K562 (cell line): ENCODE results near the gene GLIS1. TPM values are rescaled to one million over a fixed set of nuclear protein-coding genes. Genes with fewer than 3 reads are reported as not detected.
A peak's percentile ranks its signal among the peaks of the same experiment; 100 is the strongest.

Experiments used
- ATAC-seq: fragments of 200-7000 bp; cut with Tn5 transposase; 3 replicates; pipeline ENCODE4 v1.9.1; 2020; ENCODE audit warnings: moderate library complexity
- BruUV-seq: library from RNA; stranded (reverse); fragments of 400-500 nt; replicated peaks from 2 replicates; lab custom pipeline; 2021; lab: Mats Ljungman, UMichigan
- CTCF ChIA-PET: fragments of 300-600 bp; formaldehyde crosslinking; extraction: SDS; loops from one replicate; lab custom pipeline; 2021; ENCODE audit warnings: low intra/inter-chr PET ratio; lab: Yijun Ruan, JAX
- POLR2A ChIA-PET: fragments of 300-600, 350-650 bp; sonication (Branson Sonifier 250); formaldehyde crosslinking; extraction: SDS; loops from one replicate; lab custom pipeline; 2021; ENCODE audit warnings: antibody characterized with exemption, inconsistent platforms; lab: Yijun Ruan, JAX
- DNase-seq, 4 experiments: peaks; one replicate each; pipeline versions ENCODE4 v3.0.0 to v3.0.0-alpha.2; 2011 to 2018; ENCODE audit warnings: low spot score in 3 of 4, mixed read lengths in 3 of 4; ENCODE audit errors: extremely low read depth in 1 of 4
- FAIRE-seq: peaks from 2 replicates; lab custom pipeline; 2011; peaks lifted over from hg19 to GRCh38; lab: Jason Lieb, UNC
- H2AFZ ChIP-seq: 2 replicates; pipeline ENCODE4 v1.6.0; 2011; ENCODE audit warnings: low read depth, low read length, control low read depth, inconsistent platforms
- H3K27ac ChIP-seq: fragments of 200-600 bp; 3 replicates; pipeline ENCODE4 v1.8.0; 2011; ENCODE audit warnings: low read depth, mild to moderate bottlenecking, control low read depth, inconsistent platforms, low read length, moderate library complexity, mixed read lengths; ENCODE audit errors: extremely low read depth
- H3K27me3 ChIP-seq, 2 experiments: fragments of 300-600 bp in 1 of 2; 2 replicates in 1 of 2; 3 replicates in 1 of 2; pipeline versions ENCODE4 v1.6.0 to v1.8.0; 2011; ENCODE audit warnings: inconsistent platforms in 2 of 2, low read length in 2 of 2, mild to moderate bottlenecking in 1 of 2, mixed read lengths in 1 of 2, moderate library complexity in 1 of 2; ENCODE audit not compliant: control insufficient read depth in 2 of 2, insufficient read depth in 2 of 2
- H3K36me3 ChIP-seq: fragments of 300-600 bp; 3 replicates; pipeline ENCODE4 v1.8.0; 2011; ENCODE audit warnings: mild to moderate bottlenecking, low read length, inconsistent platforms; ENCODE audit not compliant: control insufficient read depth, insufficient read depth
- H3K4me1 ChIP-seq, 2 experiments: fragments of 200-600 bp in 1 of 2; replicated peaks in 1 of 2; 2 replicates in 1 of 2; 3 replicates in 1 of 2; pipeline versions ENCODE4 v1.5.1 to v1.8.0; 2011; ENCODE audit warnings: inconsistent platforms in 2 of 2, low read length in 2 of 2, mild to moderate bottlenecking in 1 of 2, mixed read lengths in 1 of 2, moderate library complexity in 1 of 2; ENCODE audit not compliant: control insufficient read depth in 2 of 2, insufficient read depth in 2 of 2
- H3K4me2 ChIP-seq: 2 replicates; pipeline ENCODE4 v1.6.1; 2011; ENCODE audit warnings: low read length, control low read depth, inconsistent platforms, mixed read lengths; ENCODE audit not compliant: insufficient read depth
- H3K4me3 ChIP-seq: fragments of 200-600 bp; sonication (generic), shearing (Covaris generic); 2 replicates; pipeline ENCODE4 v1.5.1; 2016; ENCODE audit warnings: control low read depth, inconsistent platforms
- H3K79me2 ChIP-seq: fragments of 200-600 bp; 3 replicates; pipeline ENCODE4 v1.8.0; 2011; ENCODE audit warnings: low read length, inconsistent platforms; ENCODE audit not compliant: control insufficient read depth, insufficient read depth
- H3K9ac ChIP-seq, 2 experiments: 2 replicates each; pipeline versions ENCODE4 v1.6.0 to v1.6.1; 2011; ENCODE audit warnings: low read depth in 2 of 2, low read length in 2 of 2, control low read depth in 1 of 2, inconsistent platforms in 1 of 2, mild to moderate bottlenecking in 1 of 2, mixed read lengths in 1 of 2; ENCODE audit not compliant: insufficient read depth in 1 of 2
- H3K9me1 ChIP-seq: one replicate; pipeline ENCODE4 v1.6.0; 2011; ENCODE audit warnings: inconsistent platforms, mild to moderate bottlenecking, low read length, moderate library complexity; ENCODE audit not compliant: control insufficient read depth, insufficient read depth
- H3K9me3 ChIP-seq: replicated peaks from 2 replicates; pipeline ENCODE4 v1.5.1; 2011; ENCODE audit warnings: low read depth, low read length, inconsistent platforms; ENCODE audit not compliant: control insufficient read depth, insufficient read depth
- H4K20me1 ChIP-seq: replicated peaks from 2 replicates; pipeline ENCODE4 v1.6.1; 2011; ENCODE audit warnings: low read length, inconsistent platforms, mixed read lengths; ENCODE audit not compliant: control insufficient read depth, insufficient read depth
- C11orf30 ChIP-seq: fragments of 450-650 bp; IDR thresholded peaks from 2 replicates; pipeline ENCODE4 v1.6.1; 2016; ENCODE audit warnings: low read depth, mild to moderate bottlenecking
- CTCF ChIP-seq, 3 experiments: IDR thresholded peaks in 2 of 3; conservative IDR thresholded peaks in 1 of 3; 2 replicates each; pipeline ENCODE4 v1.5.1; 2011 to 2012; ENCODE audit warnings: low read length in 3 of 3, mild to moderate bottlenecking in 3 of 3, control low read depth in 2 of 3, improper control_type of control experiment in 1 of 3, inconsistent platforms in 1 of 3, low read depth in 1 of 3, mixed read lengths in 1 of 3, moderate library complexity in 1 of 3; ENCODE audit not compliant: insufficient read depth in 2 of 3
- KLF6 ChIP-seq: fragments of 250-450 bp; sonication (Bioruptor Pico); IDR thresholded peaks from 2 replicates; pipeline ENCODE4 v1.4.0; 2020; ENCODE audit warnings: mild to moderate bottlenecking, moderate library complexity, borderline replicate concordance
- MAFK ChIP-seq: IDR thresholded peaks from 2 replicates; pipeline ENCODE4 v1.6.1; 2011; ENCODE audit warnings: low read length, improper control_type of control experiment
- NFE2 ChIP-seq: IDR thresholded peaks from 2 replicates; pipeline ENCODE4 v1.6.1; 2014; ENCODE audit warnings: antibody characterized with exemption, low read depth
- ZBTB7A ChIP-seq: IDR thresholded peaks from 2 replicates; pipeline ENCODE4 v1.6.1; 2011; ENCODE audit warnings: low read depth, mild to moderate bottlenecking, low read length, moderate library complexity, borderline replicate concordance; ENCODE audit not compliant: control insufficient read depth
- WGBS: fragments of 100-300 bp; shearing (Covaris generic); methylation state at CpG from one replicate; pipeline ENCODE4 v1.1.6; 2016; ENCODE audit warnings: low coverage, mixed read lengths; ENCODE audit not compliant: insufficient coverage; ENCODE audit errors: missing lambda C conversion rate; 5-methylcytosine and 5-hydroxymethylcytosine counted together
- in situ Hi-C: fragments of 300-500 bp; cut with MboI; formaldehyde crosslinking; loops from 4 replicates; pipeline ENCODE4 v1.15.0; 2018; ENCODE audit warnings: inconsistent platforms, mixed read lengths
- intact Hi-C: fragments of 100-400 bp; cut with micrococcal nuclease; formaldehyde crosslinking; loops from 2 replicates; pipeline ENCODE4 v1.14.2; 2022
- polyA plus RNA-seq, 8 experiments: library from polyadenylated mRNA; depleted of rRNA in 4 of 8; stranded (reverse) in 5 of 8; unstranded in 3 of 8; fragments of >200 nt; fragmentation: Nextera tagmentation in 2 of 8; fragmentation: Illumina TruSeq in 1 of 8; extraction: Ambion mirVana in 2 of 8; extraction: Trizol in 1 of 8; gene quantifications; 2 replicates each; pipeline versions ENCODE4 v1.2.1 to v1.2.3, GENCODE V29; 2011 to 2014; ENCODE audit warnings: inconsistent platforms in 1 of 8, missing spikeins in 1 of 8
- total RNA-seq, 7 experiments: library from RNA; depleted of rRNA in 6 of 7; stranded (reverse); fragments of >200 nt in 6 of 7; fragmentation: Illumina TruSeq in 2 of 7; extraction: Trizol in 2 of 7; gene quantifications; 2 replicates each; pipeline versions ENCODE4 v1.2.1 to v1.2.3, GENCODE V29; 2011 to 2021; ENCODE audit warnings: low replicate concordance in 1 of 7
- TF ChIP-seq, protein P1 (sequence below), 2 experiments: fragments of 450-650 bp in 1 of 2; IDR thresholded peaks; 2 replicates each; pipeline ENCODE4 v1.6.1; 2011 to 2017; ENCODE audit warnings: low read depth in 2 of 2, antibody characterized with exemption in 1 of 2, borderline replicate concordance in 1 of 2, low read length in 1 of 2, mild to moderate bottlenecking in 1 of 2, mixed read lengths in 1 of 2; ENCODE audit not compliant: control insufficient read depth in 1 of 2
- TF ChIP-seq, protein P2 (sequence below): fragments of 250-450 bp; sonication (Bioruptor Pico); IDR thresholded peaks from 2 replicates; pipeline ENCODE4 v1.9.0; 2021; ENCODE audit warnings: mild to moderate bottlenecking

GLIS1 gene
- total and polyA plus RNA-seq, 9 of the 15 experiments (the other 6 are each of a cell fraction or from before 2014, with no cell fraction given) = not detected

DNA sequence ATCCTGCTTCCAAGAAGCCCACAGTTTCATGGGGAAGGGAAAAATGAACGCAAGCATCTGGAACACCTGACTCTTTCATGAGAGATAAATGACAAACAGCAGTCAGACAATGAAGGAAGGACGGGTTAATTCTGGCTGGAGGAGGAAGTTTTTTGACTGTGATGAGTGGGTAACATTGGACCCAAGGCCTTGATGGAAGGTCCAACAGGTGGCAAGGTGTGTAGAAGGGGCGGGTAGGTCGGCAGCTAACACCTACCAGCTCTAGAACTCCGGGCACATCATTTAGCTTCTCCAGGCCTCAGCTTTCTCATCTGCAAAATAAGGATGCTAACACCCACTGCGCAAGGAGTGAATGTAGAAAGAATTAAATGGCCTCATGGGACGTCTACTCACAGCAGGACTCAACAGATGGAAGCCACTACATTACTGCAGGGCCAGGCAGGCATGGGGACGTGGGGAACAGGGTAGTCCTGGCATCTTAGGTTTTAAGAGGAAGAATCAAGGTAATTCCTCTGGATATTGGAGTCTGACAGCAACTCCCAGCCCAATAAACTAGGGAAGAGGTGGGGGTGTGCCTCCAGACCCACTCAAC, 12.9 kb downstream of the GLIS1 start:
- H3K4me3 ChIP-seq = no peak overlapping the region
- H3K9me1 ChIP-seq = no peaks in the 10 kb centered on the region
- no TSS peak for BruUV-seq
- in situ Hi-C loops (no loop called here), intact Hi-C loops (no loop called here)
- peaks cover 39 to 43% of the 10 kb centered on the region in 2 experiments for H3K27me3 ChIP-seq
- no peak overlapping the region for H2AFZ ChIP-seq
- ATAC-seq (no peak), DNase-seq (no peak), FAIRE-seq (no peak)
- WGBS = 0% methylated on average over 8 of the region's 8 CpGs
- no peaks in the 10 kb centered on the region for H3K79me2 ChIP-seq
- H4K20me1 ChIP-seq = peaks cover 6% of the 10 kb centered on the region; the same call in 1 of the 2 replicates
- H3K4me2 ChIP-seq = no peak overlapping the region
- no peaks in the 10 kb centered on the region for H3K9me3 ChIP-seq
- H3K36me3 ChIP-seq = no peaks in the 10 kb centered on the region
- TF ChIP-seq KLF6 (CRISPR knock-in tag) = no peak
- TF ChIP-seq C11orf30 = no peak
- no peaks in the 10 kb centered on the region for H3K4me1 ChIP-seq
- H3K27ac ChIP-seq = no peak overlapping the region
- no peak overlapping the region for H3K9ac ChIP-seq
- ChIA-PET CTCF (no interaction called here), POLR2A (interaction anchor here (1.1 to 2.0 kb wide), 3 partner anchors 10 to 36 kb away, joined by 3 to 7 read pairs (median 5); no protein-coding TSS in a partner anchor)

DNA sequence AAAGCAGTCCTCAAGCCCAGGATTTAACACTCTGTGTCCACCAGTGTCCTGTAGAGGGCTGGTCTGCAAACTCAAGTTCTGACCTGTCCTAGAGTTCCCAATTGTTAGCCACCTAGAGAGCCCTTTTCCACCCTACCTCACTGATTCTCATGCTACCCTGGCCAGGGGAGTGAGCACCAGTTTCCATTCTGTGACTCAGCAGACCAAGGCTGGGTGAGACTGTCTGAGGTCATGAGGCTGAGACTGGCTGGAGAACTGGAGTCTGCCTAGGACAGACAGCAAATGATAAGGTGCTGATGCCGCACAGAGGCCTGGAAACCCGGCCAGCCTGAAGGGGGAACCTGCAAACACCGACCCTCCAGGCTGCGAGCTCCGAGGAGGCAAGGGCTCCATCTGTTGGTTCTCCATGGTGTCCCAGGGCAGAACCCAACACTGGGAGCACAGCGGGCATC, 13.7 kb downstream of the GLIS1 start:
- Histone ChIP-seq H3K79me2 (no peaks in the 10 kb centered on the region), H3K27me3 (peaks cover 31 to 35% of the 10 kb centered on the region in 2 experiments; a peak in 4 of 5 replicates), H3K36me3 (no peaks in the 10 kb centered on the region), H2AFZ (no peak overlapping the region), H3K4me2 (no peak overlapping the region), H3K9ac (no peak overlapping the region), H3K9me1 (no peaks in the 10 kb centered on the region), H3K9me3 (no peaks in the 10 kb centered on the region), H4K20me1 (peaks cover 6% of the 10 kb centered on the region; the same call in 1 of the 2 replicates), H3K4me3 (no peak overlapping the region), H3K4me1 (no peaks in the 10 kb centered on the region), H3K27ac (no peak overlapping the region)
- BruUV-seq = no TSS peak
- POLR2A ChIA-PET = interaction anchor here (0.5 to 1.6 kb wide), 4 partner anchors 8 to 115 kb away, joined by 3 to 5 read pairs (median 4); no protein-coding TSS in a partner anchor
- DNase-seq (peak in 3 of 4 experiments; percentile 30 to 47 (median 43)), FAIRE-seq (no peak), ATAC-seq (peak; percentile 85)
- CTCF ChIA-PET = no interaction called here
- in situ Hi-C loops = no loop called here
- intact Hi-C loops = no loop called here
- WGBS = 4% methylated on average over 6 of the region's 6 CpGs
- TF ChIP-seq MAFK = peak; percentile 39; the same call in 1 of the 2 replicates
- peak; percentile 56; the same call in 1 of the 2 replicates for TF ChIP-seq ZBTB7A
- TF ChIP-seq, protein P1, sequence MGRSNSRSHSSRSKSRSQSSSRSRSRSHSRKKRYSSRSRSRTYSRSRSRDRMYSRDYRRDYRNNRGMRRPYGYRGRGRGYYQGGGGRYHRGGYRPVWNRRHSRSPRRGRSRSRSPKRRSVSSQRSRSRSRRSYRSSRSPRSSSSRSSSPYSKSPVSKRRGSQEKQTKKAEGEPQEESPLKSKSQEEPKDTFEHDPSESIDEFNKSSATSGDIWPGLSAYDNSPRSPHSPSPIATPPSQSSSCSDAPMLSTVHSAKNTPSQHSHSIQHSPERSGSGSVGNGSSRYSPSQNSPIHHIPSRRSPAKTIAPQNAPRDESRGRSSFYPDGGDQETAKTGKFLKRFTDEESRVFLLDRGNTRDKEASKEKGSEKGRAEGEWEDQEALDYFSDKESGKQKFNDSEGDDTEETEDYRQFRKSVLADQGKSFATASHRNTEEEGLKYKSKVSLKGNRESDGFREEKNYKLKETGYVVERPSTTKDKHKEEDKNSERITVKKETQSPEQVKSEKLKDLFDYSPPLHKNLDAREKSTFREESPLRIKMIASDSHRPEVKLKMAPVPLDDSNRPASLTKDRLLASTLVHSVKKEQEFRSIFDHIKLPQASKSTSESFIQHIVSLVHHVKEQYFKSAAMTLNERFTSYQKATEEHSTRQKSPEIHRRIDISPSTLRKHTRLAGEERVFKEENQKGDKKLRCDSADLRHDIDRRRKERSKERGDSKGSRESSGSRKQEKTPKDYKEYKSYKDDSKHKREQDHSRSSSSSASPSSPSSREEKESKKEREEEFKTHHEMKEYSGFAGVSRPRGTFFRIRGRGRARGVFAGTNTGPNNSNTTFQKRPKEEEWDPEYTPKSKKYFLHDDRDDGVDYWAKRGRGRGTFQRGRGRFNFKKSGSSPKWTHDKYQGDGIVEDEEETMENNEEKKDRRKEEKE (IDR thresholded peaks at IDR 0.05; ENCODE audit: borderline replicate concordance in 1 of 2, control insufficient read depth in 1 of 2, low read depth in 2 of 2, low read length in 1 of 2) = no peak
- TF ChIP-seq NFE2 = peak; percentile 57
- TF ChIP-seq, protein P2, sequence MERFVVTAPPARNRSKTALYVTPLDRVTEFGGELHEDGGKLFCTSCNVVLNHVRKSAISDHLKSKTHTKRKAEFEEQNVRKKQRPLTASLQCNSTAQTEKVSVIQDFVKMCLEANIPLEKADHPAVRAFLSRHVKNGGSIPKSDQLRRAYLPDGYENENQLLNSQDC (CRISPR knock-in tag) = no peak
- TF ChIP-seq CTCF (IDR thresholded peaks at IDR 0.05 in 2 of 3, conservative IDR thresholded peaks at IDR 0.05 in 1 of 3; ENCODE audit: insufficient read depth in 2 of 3, low read depth in 1 of 3, low read length in 3 of 3) = peak; percentile 28 to 79 (median 55); a peak in 5 of 6 replicates
